OCI-LY7 (cell line): ENCODE data around the gene SRGN. TPM values are rescaled to one million over a fixed set of nuclear protein-coding genes. Genes with fewer than 3 reads are reported as not detected.

ENCODE experiments used
- BruUV-seq: library from RNA; stranded (reverse); fragments of 400-500 nt; replicated peaks from 2 replicates; lab custom pipeline; 2021; lab: Mats Ljungman, UMichigan
- CTCF ChIA-PET: fragments of 300-600 bp; sonication (Branson Sonifier 250); formaldehyde crosslinking; loops from one replicate; lab custom pipeline; 2022; ENCODE audit warnings: antibody characterized with exemption; ENCODE audit not compliant: unreplicated experiment; lab: Charles Lee
- POLR2A ChIA-PET: fragments of 300-600 bp; sonication (Branson Sonifier 250); formaldehyde crosslinking; loops from one replicate; lab custom pipeline; 2022; ENCODE audit warnings: antibody characterized with exemption; lab: Charles Lee
- DNase-seq: peaks from one replicate; pipeline ENCODE4 v3.0.0-alpha.2; 2015; ENCODE audit warnings: low spot score
- H2AFZ ChIP-seq: fragments of 200-600 bp; sonication (generic), shearing (Covaris generic); 2 replicates; pipeline ENCODE4 v1.6.1; 2014; ENCODE audit warnings: mild to moderate bottlenecking, antibody characterized with exemption, low read length, moderate library complexity
- H3K27ac ChIP-seq: fragments of 200-600 bp; sonication (generic); 2 replicates; pipeline ENCODE4 v1.5.1; 2014; ENCODE audit warnings: mixed run types, low read depth, mild to moderate bottlenecking, moderate library complexity, low read length, inconsistent platforms; ENCODE audit not compliant: poor library complexity, severe bottlenecking
- H3K36me3 ChIP-seq: fragments of 200-600 bp; sonication (generic); 2 replicates; pipeline ENCODE4 v1.6.1; 2014; ENCODE audit warnings: mild to moderate bottlenecking, antibody characterized with exemption, low read length, moderate library complexity, mixed read lengths; ENCODE audit not compliant: insufficient read depth
- H3K4me1 ChIP-seq: fragments of 200-600 bp; sonication (generic); 2 replicates; pipeline ENCODE4 v1.5.1; 2014; ENCODE audit warnings: mild to moderate bottlenecking, low read length; ENCODE audit not compliant: insufficient read depth, poor library complexity, severe bottlenecking
- H3K4me2 ChIP-seq: fragments of 200-600 bp; sonication (generic); 2 replicates; pipeline ENCODE4 v1.6.1; 2014; ENCODE audit warnings: mild to moderate bottlenecking, low read length
- H3K4me3 ChIP-seq: fragments of 200-600 bp; sonication (generic); 2 replicates; pipeline ENCODE4 v1.5.1; 2014; ENCODE audit warnings: mild to moderate bottlenecking, low read depth, low read length; ENCODE audit not compliant: poor library complexity, severe bottlenecking
- H3K79me2 ChIP-seq: fragments of 200-600 bp; sonication (generic); 2 replicates; pipeline ENCODE4 v1.6.1; 2016; ENCODE audit warnings: low read depth, mild to moderate bottlenecking, low read length, moderate library complexity, mixed read lengths; ENCODE audit not compliant: insufficient read depth
- H3K9me2 ChIP-seq: fragments of 200-600 bp; sonication (generic); 2 replicates; pipeline ENCODE4 v1.6.1; 2016; ENCODE audit warnings: mild to moderate bottlenecking, low read length, mixed read lengths; ENCODE audit not compliant: insufficient read depth
- H3K9me3 ChIP-seq: fragments of 200-600 bp; sonication (generic); 2 replicates; pipeline ENCODE4 v1.6.1; 2014; ENCODE audit warnings: mild to moderate bottlenecking, mixed run types, low read length, mixed read lengths
- H4K20me1 ChIP-seq: fragments of 200-600 bp; sonication (generic); 2 replicates; pipeline ENCODE4 v1.6.1; 2014; ENCODE audit warnings: mild to moderate bottlenecking, antibody characterized with exemption, low read length, moderate library complexity, mixed read lengths; ENCODE audit not compliant: insufficient read depth
- CTCF ChIP-seq: fragments of 200-600 bp; sonication (generic); conservative IDR thresholded peaks from 2 replicates; pipeline ENCODE4 v1.5.1; 2014; ENCODE audit warnings: mild to moderate bottlenecking, antibody characterized with exemption, low read length, moderate library complexity, mixed read lengths
- EZH2phosphoT487 ChIP-seq: fragments of 200-600 bp; sonication (generic); IDR thresholded peaks from 2 replicates; pipeline ENCODE4 v1.6.1; 2018; ENCODE audit warnings: low read depth, borderline replicate concordance, mild to moderate bottlenecking, mixed run types, antibody characterized with exemption, low read length, moderate library complexity, mixed read lengths
- intact Hi-C: fragments of 100-400 bp; cut with micrococcal nuclease; formaldehyde crosslinking; loops from one replicate; pipeline ENCODE4 v1.10.0; 2022; ENCODE audit not compliant: unreplicated experiment
- total RNA-seq, 2 experiments: library from RNA; depleted of rRNA in 1 of 2; stranded (reverse); fragments of >200 nt in 1 of 2; shearing (Covaris generic) in 1 of 2; gene quantifications; 2 replicates each; pipeline ENCODE4 v1.2.3, GENCODE V29; 2014 to 2022

The SRGN gene
- total RNA-seq, 2 experiments from 2014 or later, result 5.8 to 16.3 TPM

DNA sequence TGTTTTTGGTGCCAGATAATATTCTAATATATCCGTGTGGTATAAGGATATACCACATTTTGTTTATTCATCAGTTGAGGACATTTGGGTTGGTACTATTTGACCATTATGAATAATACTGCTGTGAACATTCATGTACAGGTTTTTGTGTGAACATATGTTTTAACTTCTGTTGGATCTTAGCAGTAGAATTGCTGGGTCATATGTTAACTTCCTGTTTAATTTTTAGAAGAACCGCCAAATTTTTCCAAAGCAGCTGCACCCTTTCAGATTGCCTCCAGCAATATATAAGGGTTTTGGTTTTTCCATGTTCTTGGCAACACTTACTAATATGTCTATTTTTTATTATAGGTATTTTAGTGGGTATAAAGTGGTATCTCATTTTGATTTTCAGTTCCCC, 58.9 kb downstream of the SRGN start:
- H3K9me3 ChIP-seq, result no peaks in the 10 kb centered on the region
- H4K20me1 ChIP-seq, result no peaks in the 10 kb centered on the region
- no TSS peak for BruUV-seq
- no peak for TF ChIP-seq EZH2phosphoT487
- no peak for TF ChIP-seq CTCF
- no peaks in the 10 kb centered on the region for H3K9me2 ChIP-seq
- no peaks in the 10 kb centered on the region; the same call in 1 of the 2 replicates for H3K79me2 ChIP-seq
- H3K4me1 ChIP-seq, result no peaks in the 10 kb centered on the region
- ChIA-PET CTCF (no interaction called here), POLR2A (no interaction called here)
- no peaks in the 10 kb centered on the region for H3K36me3 ChIP-seq
- no peak overlapping the region for H2AFZ ChIP-seq
- H3K4me2 ChIP-seq, result no peak overlapping the region
- H3K27ac ChIP-seq, result no peak overlapping the region
- no peak overlapping the region for H3K4me3 ChIP-seq
- intact Hi-C loops, result no loop called here
- no peak for DNase-seq

DNA sequence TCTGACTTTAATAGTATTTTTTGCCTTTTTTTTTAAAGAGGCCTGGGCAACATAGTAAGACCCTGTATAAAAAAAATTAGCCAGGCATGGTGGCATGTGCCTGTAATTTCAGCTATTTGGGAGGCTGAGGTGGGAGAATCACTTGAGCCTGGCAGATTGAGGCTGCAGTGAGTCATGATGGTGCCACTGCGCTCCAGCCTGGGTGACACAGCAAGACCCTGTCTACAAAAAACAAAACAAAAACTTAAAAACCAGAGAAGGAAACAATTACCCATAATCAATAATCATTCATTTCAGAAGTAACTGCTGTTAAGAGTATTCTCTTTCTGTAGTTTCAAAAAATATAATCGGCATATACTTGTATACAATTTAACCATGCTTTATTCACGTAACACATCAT, 64.1 kb downstream of the SRGN start:
- no peaks in the 10 kb centered on the region; the same call in 1 of the 2 replicates for H3K79me2 ChIP-seq
- TF ChIP-seq EZH2phosphoT487 (no peak), CTCF (no peak)

GRCh38 chr10:69153227-69153626, 65.3 kb downstream of the SRGN start:
- no peak for DNase-seq
- no peaks in the 10 kb centered on the region for H3K4me1 ChIP-seq
- H3K36me3 ChIP-seq, result peaks cover 5% of the 10 kb centered on the region
- ChIA-PET CTCF (no interaction called here), POLR2A (interaction anchor here (0.6 to 1.1 kb wide), 2 partner anchors 10 to 28 kb away, joined by 3 to 5 read pairs; no protein-coding TSS in a partner anchor)
- H3K9me3 ChIP-seq, result no peaks in the 10 kb centered on the region
- H2AFZ ChIP-seq, result no peak overlapping the region
- H3K79me2 ChIP-seq, result no peaks in the 10 kb centered on the region
- no peak overlapping the region for H3K27ac ChIP-seq
- TF ChIP-seq EZH2phosphoT487 (no peak), CTCF (no peak)
- H3K4me2 ChIP-seq, result no peak overlapping the region
- no TSS peak for BruUV-seq
- H3K4me3 ChIP-seq, result no peak overlapping the region
- H4K20me1 ChIP-seq, result no peaks in the 10 kb centered on the region
- intact Hi-C loops, result no loop called here
- no peaks in the 10 kb centered on the region for H3K9me2 ChIP-seq

More for the DNA sequence above, 64.1 kb downstream of the SRGN start:
- no peak overlapping the region for H3K4me3 ChIP-seq
- no peak overlapping the region for H2AFZ ChIP-seq
- DNase-seq, result no peak
- ChIA-PET POLR2A (interaction anchor here (0.8 kb wide), 1 partner anchor 67 kb away, joined by 3 read pairs; no protein-coding TSS in a partner anchor), CTCF (interaction anchor here (0.6 kb wide), 1 partner anchor 255 kb away, joined by 3 read pairs; no protein-coding TSS in a partner anchor)
- H3K9me2 ChIP-seq, result no peaks in the 10 kb centered on the region
- no TSS peak for BruUV-seq
- no peaks in the 10 kb centered on the region for H3K36me3 ChIP-seq
- H3K4me2 ChIP-seq, result no peak overlapping the region
- H3K4me1 ChIP-seq, result no peaks in the 10 kb centered on the region
- no peaks in the 10 kb centered on the region for H3K9me3 ChIP-seq
- intact Hi-C loops, result no loop called here
- no peak overlapping the region for H3K27ac ChIP-seq
- no peaks in the 10 kb centered on the region for H4K20me1 ChIP-seq
